Activated CD4-positive, CD25-positive, alpha-beta regulatory T cell treated with anti-CD3 and anti-CD28 coated beads, Interleukin-2, amount 50 U/mL, for 72 hours (primary cell): ENCODE results near the gene NBAS.

Experiments
- DNase-seq: peaks from one replicate; pipeline ENCODE4 v3.0.0; 2021

Gene NBAS

DNA sequence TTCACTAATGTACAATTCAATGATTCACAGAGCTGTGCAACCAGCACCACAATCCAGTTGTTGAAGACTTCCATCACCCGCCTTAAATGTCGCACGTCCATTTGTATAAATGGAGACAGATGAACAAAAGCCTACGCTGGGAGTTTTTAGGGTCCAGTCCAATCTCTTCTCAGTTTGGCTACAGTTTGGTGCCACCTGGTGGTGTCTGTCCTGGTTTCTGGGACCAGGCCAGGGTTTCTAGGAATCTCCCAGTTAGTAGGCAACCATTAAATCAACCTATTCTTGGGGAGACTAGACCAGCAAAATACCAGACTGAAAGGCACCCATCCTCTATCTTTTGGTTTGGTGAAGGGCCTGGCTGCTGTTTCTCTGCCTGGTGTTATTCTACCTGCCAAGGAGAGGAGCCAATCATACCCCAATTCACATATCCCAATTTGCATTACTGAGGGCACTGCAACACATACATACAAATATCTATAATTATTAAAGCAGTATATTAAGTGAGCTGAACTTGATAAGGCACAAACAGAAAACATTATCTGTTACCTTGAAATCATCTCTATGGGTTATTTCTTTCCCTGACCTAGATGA is 27.3 kb upstream of the NBAS start:
- DNase-seq = no peak

DNA sequence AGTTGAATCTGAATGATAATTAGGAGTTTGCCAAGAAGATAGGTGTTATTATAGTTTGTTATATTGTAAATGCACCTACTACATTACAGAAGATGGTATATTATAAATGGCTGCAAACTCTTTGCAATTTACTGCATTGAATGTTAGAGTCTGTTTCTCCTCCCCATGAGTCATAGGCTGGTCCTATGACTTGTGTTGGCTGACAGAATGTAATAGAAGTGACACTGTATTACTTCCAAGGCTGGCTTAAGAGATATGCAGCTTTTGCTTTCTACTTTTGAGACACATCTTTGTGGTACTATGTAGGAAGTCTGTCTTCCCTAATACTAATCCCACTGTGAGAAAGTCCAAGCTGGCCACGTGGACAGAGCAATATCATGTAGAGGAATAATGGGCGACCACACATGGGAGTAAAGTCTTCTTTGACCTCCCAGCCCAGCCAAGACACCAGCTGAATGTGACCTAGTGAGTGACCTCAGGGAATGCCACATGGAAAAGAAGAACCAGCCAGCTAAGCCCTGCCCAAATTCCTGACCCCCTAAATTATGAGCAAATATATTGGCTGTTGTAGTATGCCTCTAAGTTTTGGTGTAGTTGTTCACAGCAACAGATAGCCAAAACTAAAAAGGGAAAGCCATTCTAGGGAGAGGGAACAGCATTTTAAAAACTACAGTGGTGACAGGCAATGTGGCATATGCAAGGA is 23.8 kb upstream of the NBAS start:
- DNase-seq = no peak

DNA sequence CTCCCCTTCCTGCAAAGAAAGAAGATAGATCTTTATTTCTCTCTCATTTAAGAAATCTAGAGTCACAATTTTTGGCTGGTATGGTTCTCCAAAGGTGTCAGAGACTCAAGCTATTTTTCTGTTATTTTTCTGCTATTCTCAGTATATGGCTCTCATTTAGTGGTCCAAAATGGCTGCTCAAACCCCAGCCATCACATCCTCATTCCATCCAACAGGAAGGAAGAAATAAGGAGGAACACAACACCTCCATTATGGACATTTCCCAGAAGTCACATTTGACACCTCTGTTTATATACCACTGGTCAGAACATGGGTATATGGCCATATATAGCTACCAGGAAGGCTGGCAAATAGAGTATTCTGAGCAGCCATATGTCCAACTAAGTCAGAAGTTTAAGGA is 23.2 kb upstream of the NBAS start:
- no peak for DNase-seq

- DNase-seq = no peak
Measured at GRCh38 chr2:15583826-15584225, 22.7 kb upstream of the NBAS start.

GRCh38 chr2:15582710-15583357 is 21.7 kb upstream of the NBAS start:
- DNase-seq = no peak

DNA sequence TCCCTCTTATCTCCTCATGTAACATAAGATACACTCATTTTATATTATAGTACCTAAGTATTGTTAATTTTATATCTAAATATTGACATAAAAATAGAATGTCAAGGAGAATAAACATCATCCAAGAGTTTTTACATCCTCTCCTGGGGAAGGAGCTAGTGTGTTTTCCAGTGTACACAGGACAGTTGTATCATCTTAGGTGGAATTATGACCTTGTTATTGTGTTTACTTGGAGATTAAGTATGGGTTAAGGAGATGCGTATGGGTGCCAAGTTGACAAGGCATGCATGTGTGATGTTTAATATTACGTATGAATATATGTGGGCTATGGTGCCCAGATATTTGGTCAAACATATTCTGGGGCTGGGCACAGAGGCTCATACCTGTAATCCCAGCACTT is 19.3 kb upstream of the NBAS start:
- no peak for DNase-seq

DNA sequence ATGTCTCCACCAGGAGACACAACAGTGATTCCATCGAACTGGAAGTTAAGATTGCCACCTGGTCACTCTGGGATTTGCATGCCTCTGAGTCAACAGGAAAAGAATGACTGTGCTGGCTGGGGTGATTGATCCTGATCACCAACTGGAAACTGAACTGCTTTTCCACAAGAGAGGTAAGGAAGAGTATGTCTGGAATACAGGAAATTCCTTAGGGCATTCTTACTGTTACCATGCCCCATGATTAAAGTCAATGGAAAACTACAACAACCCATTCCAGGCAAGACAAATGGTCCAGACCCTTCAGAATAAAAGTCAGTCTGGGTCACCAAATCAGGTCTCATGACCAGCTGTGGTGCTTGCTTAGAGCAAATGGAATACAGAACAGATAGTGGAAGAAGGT is 18.5 kb upstream of the NBAS start:
- DNase-seq = no peak

- DNase-seq = peak; percentile 86
Measured at GRCh38 chr2:15577071-15577735, 16.1 kb upstream of the NBAS start.

DNA sequence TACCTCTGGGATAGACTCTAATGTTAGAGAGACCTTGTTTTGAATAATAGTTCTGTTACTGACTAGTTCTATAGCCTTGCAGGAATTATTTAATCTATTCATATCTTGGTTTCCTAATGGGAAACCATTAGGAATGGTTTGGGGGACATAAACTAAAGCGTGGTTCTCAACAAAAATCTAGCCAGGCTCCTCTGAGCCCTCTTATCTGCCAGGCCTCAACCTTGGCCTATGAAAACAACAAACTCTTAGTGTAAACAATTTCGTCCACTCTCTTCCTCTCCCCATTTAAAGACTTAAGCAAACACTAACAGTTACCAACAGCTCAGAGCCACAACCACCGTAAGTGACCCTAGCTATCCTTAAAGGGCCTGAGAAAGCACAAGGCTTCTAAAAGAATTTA is 10.6 kb upstream of the NBAS start:
- DNase-seq = no peak

DNA sequence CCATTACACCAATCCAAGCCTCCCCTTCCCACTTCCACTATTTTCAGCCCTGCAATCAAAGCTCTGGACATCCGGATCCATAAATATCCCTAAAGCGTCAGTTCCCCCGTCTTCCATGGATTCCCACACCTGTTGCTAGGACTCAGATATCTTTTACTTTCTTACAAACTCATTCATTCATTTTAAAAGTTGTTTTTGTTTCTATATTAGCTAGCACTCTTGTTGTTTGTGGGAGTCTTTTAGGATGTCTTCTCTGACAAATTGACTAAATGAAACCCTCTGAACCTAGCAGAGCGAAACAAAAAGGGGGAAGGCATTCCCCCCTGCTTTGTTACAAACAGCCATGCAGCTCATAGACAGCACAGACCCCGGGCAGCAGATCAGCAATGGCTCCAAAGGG is 9.0 kb upstream of the NBAS start:
- DNase-seq = no peak

DNA sequence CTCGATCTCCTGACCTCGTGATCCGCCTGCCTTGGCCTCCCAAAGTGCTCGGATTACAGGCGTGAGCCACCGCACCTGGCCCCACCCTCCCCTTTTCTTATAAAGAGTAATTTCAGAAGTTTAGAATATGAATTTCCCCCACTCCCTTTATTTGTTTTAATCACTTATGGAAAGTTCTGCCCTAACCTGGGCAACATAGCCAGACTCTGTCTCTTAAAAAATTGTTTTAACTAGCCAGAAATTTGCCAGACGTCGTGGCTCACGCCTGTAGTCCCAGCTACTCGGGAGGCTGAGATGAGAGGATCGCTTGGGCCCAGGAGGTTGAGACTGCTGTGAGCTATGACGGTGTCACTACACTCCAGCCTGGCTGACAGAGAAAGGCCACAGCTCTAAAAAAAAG is 7.7 kb upstream of the NBAS start:
- DNase-seq = no peak

DNA sequence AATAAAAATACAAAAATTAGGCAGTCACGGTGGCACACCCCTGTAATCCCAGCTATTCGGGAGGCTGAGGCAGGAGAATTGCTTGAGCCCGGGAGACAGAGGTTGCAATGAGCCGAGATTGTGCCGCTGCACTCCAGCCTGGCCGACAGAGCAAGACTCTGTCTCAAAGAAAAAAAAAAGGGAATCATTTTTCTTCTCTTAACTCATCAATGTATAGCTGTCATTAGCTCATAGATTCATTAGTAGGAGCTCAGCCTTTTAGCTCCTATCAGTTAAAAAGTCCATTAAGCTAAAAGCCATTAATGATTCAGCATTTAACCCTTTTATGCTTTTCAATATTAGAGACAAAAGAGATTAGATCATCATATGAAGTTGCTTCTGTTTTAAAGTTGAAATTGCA is 5.8 kb upstream of the NBAS start:
- no peak for DNase-seq

DNA sequence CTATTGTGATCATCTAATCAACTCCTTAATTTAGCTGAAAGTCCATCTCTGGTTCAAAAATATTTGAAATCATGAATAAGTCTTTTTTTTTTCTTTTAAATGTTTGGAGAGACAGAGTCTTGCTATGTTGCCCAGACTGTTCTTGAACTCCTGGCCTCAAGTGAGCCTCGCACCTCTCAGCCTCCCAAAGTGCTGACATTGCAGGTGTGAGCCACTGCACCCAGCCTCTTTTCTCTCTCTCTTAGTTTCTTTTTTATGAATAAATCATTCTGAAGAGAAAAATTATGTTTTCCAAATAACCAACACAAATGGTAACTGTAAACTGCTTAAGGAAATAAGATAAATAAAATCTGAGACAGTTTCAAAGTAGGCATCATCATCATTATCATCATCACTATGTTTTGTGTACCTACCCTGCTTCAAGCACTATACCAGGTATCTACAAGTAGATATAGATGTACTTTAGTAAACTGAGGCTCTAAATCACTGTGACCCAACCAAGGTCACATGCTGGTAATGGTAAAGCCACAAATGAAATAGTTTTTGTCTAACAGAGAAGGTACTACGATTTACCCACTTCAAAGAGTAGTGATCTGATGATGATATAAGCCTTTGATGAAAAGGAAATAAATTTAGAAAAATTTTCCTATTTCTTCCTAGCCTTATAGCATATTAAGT is 5.0 kb upstream of the NBAS start:
- no peak for DNase-seq

GRCh38 chr2:15565392-15565791 is 4.3 kb upstream of the NBAS start:
- no peak for DNase-seq

DNA sequence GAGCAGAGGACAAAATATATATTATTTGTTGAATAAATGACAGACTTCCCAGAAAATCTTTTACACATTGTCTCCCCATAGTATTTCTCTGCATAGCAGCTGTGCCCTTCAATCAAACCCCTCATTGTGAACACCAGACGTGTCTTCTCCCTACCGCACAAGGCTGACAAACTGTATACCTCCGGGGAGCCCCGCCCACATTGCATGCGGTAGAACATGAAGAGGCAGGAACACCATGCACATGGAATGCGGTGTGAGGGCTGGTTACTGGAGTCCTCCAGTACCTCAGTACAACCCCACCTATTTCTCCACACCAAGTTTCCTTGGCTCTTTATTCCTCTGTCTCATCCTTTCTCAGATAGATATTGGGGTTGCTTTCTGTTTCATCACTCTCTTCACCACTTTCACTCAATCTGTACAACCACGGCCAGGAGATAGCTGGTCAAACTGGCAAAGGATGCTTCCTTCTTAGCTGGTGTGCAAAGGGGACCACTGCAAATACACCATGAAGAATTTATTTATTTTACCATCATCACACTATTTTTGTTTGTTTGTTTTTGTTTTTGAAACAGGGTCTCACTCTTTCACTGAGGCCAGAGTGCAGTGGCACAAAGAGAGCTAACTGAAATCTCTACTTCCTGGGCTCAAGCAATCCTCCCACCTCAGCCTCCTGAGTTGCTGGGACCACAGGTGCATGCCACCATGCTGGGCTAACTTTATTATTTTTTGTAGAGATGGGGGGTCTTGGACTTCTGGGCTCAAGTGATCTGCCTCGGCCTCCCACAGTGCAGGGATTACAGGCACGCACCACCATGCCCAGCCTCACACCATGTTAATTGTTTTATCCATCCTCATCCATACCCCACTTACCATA is 2.3 kb upstream of the NBAS start:
- no peak for DNase-seq

DNA sequence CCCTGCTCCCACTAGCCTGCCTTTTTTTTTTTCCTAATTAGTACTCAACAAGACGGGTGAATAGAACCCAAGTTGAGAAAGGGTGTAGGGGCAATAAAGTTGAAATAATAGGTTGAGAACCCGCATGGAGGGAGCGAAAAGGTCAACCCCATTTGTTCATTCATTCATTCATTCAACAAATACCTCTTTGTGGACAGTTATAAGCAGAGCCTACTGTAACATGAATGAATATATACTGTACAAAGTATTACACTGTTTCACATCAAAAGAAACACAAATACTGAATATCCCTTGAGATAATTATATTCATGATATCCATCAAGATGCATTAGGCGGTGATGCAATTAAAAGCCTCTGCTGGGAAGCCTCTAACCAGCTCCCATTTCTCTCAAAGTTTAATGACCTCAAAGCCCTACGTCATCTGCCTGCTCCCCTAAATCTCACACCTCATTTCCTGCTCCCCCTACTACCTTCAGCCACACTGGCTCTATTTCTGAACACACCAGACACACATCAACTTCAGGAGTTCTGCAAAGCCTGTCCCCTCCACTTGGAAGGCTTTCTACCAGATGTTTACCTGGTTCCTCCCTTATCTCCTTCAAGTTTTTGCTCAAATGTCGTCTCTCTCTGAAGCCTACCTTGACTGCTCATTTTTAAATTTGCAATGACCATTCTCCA is 1.4 kb upstream of the NBAS start:
- no peak for DNase-seq

DNA sequence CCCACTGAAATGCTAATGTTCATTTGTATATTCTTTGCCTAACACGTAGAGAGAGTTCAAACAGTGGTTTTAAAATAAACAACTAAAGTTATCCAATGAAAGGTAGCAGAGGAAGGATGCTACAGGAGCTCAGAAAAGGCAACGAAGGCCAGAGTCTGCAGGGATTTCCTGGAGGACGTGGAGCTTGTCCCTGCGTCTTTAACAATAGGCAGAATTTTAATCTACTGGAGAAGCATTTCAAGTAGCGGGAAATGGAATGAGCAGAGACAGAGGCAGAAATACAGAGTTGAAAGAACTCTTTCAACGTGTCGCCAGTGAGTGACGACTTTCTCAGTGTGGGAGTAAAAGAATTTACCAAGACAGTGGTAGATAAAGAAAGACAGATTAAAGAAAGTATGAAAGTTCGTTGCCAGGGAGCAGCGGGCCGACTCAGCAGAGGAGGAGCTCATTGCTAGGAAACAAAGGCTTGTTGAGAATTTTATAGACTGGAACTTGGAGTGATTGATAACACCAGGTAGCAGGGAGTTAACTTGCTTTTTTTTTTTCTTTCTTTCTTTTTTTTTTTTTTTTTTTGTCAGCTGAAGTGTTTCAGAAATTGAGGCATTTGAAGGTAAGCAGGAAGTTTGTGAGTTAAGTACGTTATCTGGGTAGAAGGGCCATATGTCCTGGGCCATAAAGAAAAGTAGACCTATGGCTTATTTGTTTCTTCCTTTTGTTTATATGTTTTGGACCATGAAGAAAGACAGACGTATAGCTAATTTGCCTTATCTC is 625 bp upstream of the NBAS start:
- DNase-seq = no peak

GRCh38 chr2:15560140-15560987 is 770 bp downstream of the NBAS start:
- no peak for DNase-seq

DNA sequence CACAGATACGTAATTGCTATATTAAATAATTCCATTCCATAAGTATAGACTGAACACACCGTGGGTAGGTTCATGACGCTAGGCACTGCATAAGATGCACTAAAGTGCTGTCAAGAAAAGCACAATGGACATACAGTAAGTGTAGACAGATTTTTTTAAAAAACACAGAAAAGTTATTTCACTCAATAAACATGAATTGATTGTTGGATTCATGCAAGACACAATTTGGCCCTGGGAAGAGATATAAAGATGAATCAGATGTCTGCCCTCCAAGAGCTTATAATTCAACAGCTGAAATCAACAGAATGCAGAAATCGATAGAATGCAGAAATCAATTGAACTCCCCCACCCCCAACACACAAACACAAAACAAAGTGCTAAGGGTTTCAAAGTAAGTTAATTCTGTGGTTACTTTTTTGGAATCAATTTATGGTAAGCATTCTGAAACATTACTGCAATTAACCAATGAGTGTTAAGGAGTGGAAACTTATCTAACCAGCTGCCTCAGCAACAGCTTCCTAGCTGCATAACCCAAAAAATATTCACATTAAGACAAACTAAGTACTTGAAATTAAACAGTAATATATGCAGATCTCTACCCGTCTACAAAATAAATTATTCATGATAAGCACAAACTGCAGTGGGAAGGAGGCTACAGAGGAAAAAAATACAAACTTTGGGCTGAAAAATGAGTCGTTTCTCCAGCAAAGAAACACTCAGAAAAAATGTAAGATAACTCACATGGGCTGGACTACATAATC is 1.6 kb downstream of the NBAS start:
- no peak for DNase-seq
